HG03196 (cell line): ENCODE data around the gene DNER.
"Not testable (repeated sequence)": the region's sequence is repeated elsewhere in the genome, so short reads cannot be mapped to it uniquely, and the experiment has no call there.

ENCODE experiments used
- ATAC-seq: cut with Tn5 transposase; IDR thresholded peaks from one replicate; pipeline ENCODE4 v1.9.1; 2021; ENCODE audit not compliant: unreplicated experiment

The DNER gene

DNA sequence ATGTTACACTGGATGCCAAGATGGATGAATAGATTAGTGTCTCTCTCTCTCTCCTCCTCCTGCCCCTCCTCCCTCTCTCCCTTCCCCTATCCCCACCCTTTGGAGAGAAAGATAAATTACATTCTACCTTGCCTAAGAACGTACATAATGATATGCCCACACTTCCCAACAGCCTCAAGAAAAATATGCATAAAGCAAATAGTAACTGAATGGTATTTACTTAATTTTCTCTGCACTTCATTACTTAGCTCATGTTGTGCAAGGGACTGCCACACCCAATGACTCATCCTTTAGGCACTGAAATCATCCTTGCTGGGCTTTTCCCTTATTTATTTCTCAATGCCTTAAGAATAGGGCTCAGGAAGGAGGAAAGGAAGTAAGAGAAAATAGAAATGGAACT, 306.0 kb downstream of the DNER start:
- ATAC-seq = no peak

DNA sequence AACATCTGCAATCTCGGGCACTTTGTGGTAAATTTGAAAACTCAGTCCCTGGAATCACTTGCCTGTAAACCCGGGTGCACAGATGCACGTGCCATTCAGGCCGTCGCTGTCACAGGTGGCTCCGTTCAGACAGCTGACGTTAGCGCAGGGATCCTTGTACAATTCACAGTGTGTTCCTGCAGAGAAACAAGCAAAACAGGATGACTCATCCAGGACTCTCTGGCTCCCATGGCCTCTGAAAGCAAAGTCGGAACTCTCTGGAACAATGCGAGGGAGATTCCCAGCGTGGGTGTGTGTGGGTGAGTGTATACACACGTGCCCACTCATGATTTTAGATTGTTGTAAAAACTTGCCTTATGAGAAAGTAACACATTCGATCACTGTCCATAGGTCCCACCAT, 307.2 kb downstream of the DNER start:
- no peak for ATAC-seq

GRCh38 chr2:229405796-229406195, 308.6 kb downstream of the DNER start:
- no peak for ATAC-seq

DNA sequence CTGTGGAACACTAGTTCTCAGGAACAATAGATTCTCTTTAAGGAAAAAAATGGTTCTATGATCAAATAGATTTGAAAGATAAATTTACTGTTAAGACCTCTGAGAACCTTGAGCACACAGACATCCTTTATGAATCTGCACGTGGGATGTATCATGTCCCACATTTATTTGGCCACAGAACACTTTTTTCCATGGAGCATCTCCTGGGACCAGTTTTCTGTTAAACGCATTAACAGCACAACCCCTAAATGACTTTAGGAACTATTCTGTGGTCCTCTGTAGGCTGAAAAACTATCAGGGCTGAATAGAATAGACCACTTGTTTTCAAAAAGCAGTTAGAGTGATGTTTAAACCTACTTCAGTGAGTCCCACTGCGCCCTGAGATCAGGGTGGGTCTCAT, 311.1 kb downstream of the DNER start:
- no peak for ATAC-seq

DNA sequence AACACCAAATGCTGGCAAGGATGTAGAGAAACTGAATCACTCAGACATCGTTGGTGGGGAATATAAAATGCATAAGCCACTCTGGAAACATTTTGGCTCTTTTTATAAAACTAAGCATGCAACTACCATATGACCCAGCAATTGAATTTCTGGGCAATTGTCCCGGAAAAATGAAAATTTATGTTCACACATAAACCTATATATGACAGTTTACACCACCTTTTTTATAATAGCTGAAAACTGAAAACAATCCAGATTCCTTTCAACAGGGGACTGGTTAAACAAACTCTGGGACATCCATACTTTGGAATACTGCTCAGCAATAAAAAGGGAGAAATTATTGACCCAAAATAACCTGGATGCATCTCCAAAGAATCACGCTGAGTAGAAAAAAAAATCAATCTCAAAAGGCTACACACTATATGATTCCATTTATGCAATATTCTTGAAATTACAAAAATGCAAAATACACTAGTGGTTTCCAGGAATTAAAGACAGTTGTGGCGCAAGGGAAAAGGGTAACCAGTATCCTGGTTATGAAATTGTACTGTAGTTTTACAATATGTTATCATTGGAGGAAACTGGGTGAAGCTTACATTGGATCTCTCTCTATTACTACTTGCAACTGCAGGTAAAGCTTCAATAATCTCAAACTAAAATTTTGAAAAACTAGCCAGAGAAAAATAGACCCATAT, 313.0 kb downstream of the DNER start:
- no peak for ATAC-seq

DNA sequence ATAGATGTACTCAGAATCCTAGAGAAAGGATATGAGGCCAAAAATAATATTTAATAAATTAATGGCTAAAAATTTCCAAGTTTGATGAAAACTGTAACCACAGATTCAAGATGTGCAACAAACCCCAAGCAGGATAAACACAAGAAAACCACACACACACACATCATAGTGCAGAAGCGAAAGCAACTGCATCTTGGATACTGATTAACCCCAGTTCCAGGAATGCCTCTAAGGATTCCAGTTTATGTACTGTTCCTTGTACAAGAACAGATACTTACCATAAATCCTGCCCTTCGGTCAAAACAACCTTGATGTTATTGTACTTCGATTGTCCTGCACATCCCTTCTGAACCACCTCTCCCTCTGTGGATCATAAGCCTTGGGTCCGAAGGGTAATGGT, 320.4 kb downstream of the DNER start:
- ATAC-seq = no peak

DNA sequence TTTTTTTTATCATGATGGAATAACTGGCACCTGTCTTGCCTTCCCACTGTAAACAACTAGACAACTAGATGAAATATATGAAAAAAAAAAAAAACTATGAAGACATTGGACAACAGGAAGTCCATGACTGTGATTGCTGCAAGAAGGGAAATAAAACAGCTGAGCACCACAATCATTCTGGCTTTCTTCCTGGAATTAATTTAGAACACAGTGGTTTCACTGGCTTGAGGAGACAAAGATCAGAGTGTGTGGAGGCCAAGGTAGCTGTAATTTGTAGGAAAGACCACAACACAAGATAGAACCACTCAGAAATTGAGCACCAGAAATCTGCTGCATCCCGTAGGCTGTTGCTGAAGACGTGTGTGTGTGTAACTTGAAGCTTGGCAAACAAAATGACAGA, 322.2 kb downstream of the DNER start:
- ATAC-seq = no peak

GRCh38 chr2:229388731-229389130, 325.6 kb downstream of the DNER start:
- no peak for ATAC-seq

DNA sequence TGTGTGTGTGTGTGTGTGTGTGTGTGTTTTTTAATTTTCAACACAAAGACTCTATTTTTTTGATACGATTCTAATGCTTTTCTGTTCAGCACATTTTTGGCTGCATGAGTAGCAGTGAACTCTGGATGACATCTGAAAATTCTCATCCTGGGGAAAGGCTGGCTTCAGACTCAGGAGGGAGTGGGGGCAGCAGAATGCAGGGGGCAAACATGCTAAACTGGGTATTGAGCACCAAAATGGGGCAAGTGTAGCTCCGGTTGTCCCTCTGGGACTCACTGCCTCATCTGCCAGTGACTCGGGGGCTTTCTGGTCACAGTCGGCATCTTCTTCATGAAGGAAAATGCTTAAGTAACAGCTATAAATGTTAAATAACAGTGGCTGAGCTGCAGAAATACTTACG, 326.5 kb downstream of the DNER start:
- no peak for ATAC-seq

GRCh38 chr2:229380101-229380625, 334.2 kb downstream of the DNER start:
- no peak for ATAC-seq

DNA sequence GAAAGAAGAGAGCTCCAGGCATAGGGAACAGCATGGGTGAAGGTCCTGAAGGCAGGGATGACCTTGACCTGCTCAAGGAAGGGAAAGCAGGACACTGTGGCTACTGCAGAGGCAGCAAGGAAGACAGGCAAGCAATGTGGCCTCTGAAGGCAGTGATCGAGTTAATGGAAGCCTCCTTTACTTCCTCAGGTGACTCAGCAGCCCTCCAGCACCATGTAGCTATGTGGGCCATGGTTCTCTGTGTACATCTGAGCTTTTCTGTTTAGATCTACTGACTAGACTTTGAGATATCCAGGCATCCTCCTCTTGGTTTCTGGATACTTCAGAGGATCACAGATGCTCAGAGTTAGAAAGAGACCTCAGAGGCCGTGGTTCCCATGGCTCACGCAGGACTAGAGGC, 336.0 kb downstream of the DNER start:
- ATAC-seq = no peak

GRCh38 chr2:229376866-229377265, 337.5 kb downstream of the DNER start:
- no peak for ATAC-seq

GRCh38 chr2:229375251-229375650, 339.1 kb downstream of the DNER start:
- ATAC-seq = no peak

GRCh38 chr2:229373311-229373710, 341.0 kb downstream of the DNER start:
- ATAC-seq = not testable (repeated sequence)

DNA sequence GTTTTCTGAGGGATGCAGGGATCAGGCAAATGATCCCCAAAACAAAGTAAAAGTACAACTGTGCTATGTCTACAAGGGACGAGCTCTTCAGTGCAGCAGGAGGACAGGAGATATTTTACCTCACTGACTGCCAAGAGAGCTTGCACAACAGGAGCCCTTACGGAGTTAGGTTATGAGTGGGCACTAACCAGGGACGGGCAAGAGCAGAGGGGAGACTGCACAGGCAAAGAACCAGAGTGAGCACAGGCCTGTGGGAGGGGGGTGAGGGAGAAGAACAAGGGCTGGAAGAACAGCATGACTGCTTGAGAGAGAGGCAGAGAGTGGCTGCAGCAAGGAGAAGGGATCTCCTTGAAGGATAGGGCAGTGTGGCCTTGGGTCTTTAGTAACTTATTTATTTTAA, 342.1 kb downstream of the DNER start:
- ATAC-seq = no peak

- no peak for ATAC-seq
Observed at GRCh38 chr2:229371086-229371485, 343.3 kb downstream of the DNER start.

DNA sequence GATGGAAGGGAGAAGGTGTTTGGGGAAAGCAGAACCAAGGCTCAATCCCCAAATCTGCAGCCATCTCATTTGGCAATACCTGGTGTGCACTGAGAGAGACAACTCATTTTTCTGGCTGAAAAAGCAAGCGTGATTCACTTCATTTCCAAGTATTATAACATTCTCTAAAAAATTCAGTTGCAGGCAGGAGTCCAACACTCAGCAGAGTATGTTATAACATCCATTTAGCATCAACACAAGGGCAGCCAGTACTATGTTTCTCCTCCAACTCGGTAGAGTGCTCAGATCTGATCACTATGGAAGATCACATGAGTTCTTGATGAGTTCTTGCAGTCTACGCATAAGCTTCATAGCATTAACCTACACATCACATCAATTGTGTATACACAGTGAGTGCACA, 343.8 kb downstream of the DNER start:
- ATAC-seq = no peak

- no peak for ATAC-seq
Observed at GRCh38 chr2:229363185-229363814, 351.1 kb downstream of the DNER start.

DNA sequence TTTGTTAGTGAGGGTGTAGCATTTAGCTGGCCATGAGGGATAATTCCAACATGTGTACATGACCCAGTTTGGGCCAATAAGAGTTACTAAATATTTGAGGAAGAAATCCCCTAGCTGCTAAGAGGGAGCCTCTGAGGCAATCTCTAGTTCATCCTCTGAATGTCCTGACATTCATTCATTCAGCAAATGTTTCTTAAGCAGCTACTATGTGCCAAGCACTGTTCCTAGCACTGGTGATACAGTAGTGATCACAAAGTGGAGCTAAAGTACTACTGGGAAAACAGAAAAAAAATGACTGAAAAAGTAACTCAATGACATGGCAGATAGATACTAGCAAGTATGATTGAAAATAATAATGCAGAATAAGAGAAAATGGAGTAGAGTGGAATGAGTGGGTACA, 363.5 kb downstream of the DNER start:
- no peak for ATAC-seq

- ATAC-seq = no peak
Observed at GRCh38 chr2:229350117-229350805, 364.1 kb downstream of the DNER start.

GRCh38 chr2:229348128-229348527, 366.2 kb downstream of the DNER start:
- no peak for ATAC-seq
